Heart right ventricle (tissue), 16 donors: ENCODE results near the gene BCOR. TPM values are rescaled to one million over a fixed set of nuclear protein-coding genes. Genes with fewer than 3 reads are reported as not detected.

Experiments
- ATAC-seq, 8 donors: fragments of 200-7000 bp; cut with Tn5 transposase; one replicate each; pipeline ENCODE4 v1.9.1; 2020; ENCODE audit warnings: mild to moderate bottlenecking in 8 of 8, moderate library complexity in 8 of 8, moderate number of reproducible peaks in 1 of 8
- DNase-seq, 2 donors: peaks; one replicate each; pipeline ENCODE4 v3.0.0-alpha.2; 2020
- H3K27ac ChIP-seq, 10 donors: fragments of 200-600 bp; sonication (generic) in 2 of 10; one replicate each; pipeline versions ENCODE4 v1.5.0 to v1.8.0; 2020 to 2022; ENCODE audit warnings: mild to moderate bottlenecking in 3 of 10
- H3K27me3 ChIP-seq, 7 donors: fragments of 200-600 bp; one replicate each; pipeline ENCODE4 v1.8.0; 2021 to 2022; ENCODE audit warnings: mild to moderate bottlenecking in 2 of 7
- H3K36me3 ChIP-seq, 9 donors: fragments of 200-600 bp; sonication (generic) in 1 of 9; one replicate each; pipeline versions ENCODE4 v1.5.0 to v1.8.0; 2020 to 2022; ENCODE audit warnings: mild to moderate bottlenecking in 2 of 9
- H3K4me1 ChIP-seq, 9 donors: fragments of 200-600 bp; sonication (generic) in 1 of 9; one replicate each; pipeline versions ENCODE4 v1.5.0 to v1.8.0; 2020 to 2022; ENCODE audit warnings: mild to moderate bottlenecking in 4 of 9
- H3K4me3 ChIP-seq, 10 donors: fragments of 200-600 bp; sonication (generic) in 2 of 10; one replicate each; pipeline versions ENCODE4 v1.5.0 to v1.8.0; 2020 to 2022; ENCODE audit warnings: mild to moderate bottlenecking in 7 of 10, moderate library complexity in 2 of 10
- H3K9me3 ChIP-seq, 11 donors: fragments of 200-600 bp in 10 of 11; sonication (generic) in 2 of 11; one replicate each; pipeline versions ENCODE4 v1.5.0 to v1.8.0; 2013 to 2022; ENCODE audit warnings: mild to moderate bottlenecking in 2 of 11, control low read depth in 1 of 11, moderate library complexity in 1 of 11
- CTCF ChIP-seq, 9 donors: fragments of 200-600 bp; sonication (generic) in 2 of 9; IDR thresholded peaks; one replicate each; pipeline versions ENCODE4 v1.5.0 to v1.8.0; 2021 to 2022; ENCODE audit warnings: antibody characterized with exemption in 9 of 9, mild to moderate bottlenecking in 5 of 9, moderate library complexity in 1 of 9
- WGBS, 2 donors: extraction: QIAGEN DNeasy Blood & Tissue Kit; methylation state at CpG; one replicate each; pipeline ENCODE4 v1.1.7; 2013; ENCODE audit warnings: inconsistent platforms in 1 of 2; 5-methylcytosine and 5-hydroxymethylcytosine counted together
- intact Hi-C, 10 donors: fragments of 100-400 bp; cut with DNase I; formaldehyde crosslinking; loops; one replicate each; pipeline versions ENCODE4 v1.11.1 to v1.14.2; 2022
- polyA plus RNA-seq, 2 donors: library from polyadenylated mRNA; stranded (reverse); fragments of 200-250 nt; gene quantifications; one replicate each; pipeline ENCODE4 v1.2.3, GENCODE V29; 2013
- total RNA-seq, 10 donors: library from RNA; stranded (reverse); fragmentation: NEBNext Ultra II Directional in 3 of 10; extraction: Animal tissue kit (Norgen Biotek cat#: 25700) in 3 of 10; gene quantifications; one replicate each; pipeline versions ENCODE4 v1.2.1 to v1.2.4, GENCODE V29; 2021 to 2023
- donor health status: Arrhythmogenic right ventricular cardiomyopathy.
- donor health status: ischemic (EF 13 %, LVEDD 7.1; RV severe dilation, severe dysfunction).
- donor health status: healthy with polysubstance abuse.
- donor health status: DM: no; HTN: yes; CAD: no.
- donor health status: DM: no; HTN: no; CAD: no.
- donor health status: ischemic (EF 25% LVEDD 6.9; RV normal size, moderate dysfunction).
- donor health status: ischemic (EF 25% LVEDD 5.7; RV mildly dilated, moderate dysfunction).
- donor health status: healthy.
- donor health status: DM: yes; HTN: yes; CAD: no.
- donor health status: Ischemic cardiomyopathy.
- donor health status: ischemic (EF 35%, LVEDD 5.7; RV mildly dilated, moderate dysfunction).
- donor health status: nonischemic (EF 11% LVEDD 7.7; RV severe dilation, severe dysfunction).
- donor health status: DM: yes; HTN: yes; CAD: no.
- donor health status: PGD.
- donor health status: ischemic (EF 29% LVEDD 5.4; RV normal size, mild dysfunction).
- donor health status: nonischemic (EF 23%, LVEDD 6.1; RV moderate dilation, normal function).

The BCOR gene
- total and polyA plus RNA-seq, 12 donors: 9.1 to 27.2 (median 19.2) TPM

GRCh38 chrX:40086569-40087335, 11.0 kb downstream of the BCOR start:
- peaks cover 0 to 91% (median 57%) of the 10 kb centered on the region in 9 donors for H3K4me1 ChIP-seq
- H3K27ac ChIP-seq: no peak overlapping the region
- ATAC-seq (no peak), DNase-seq (no peak)
- peaks cover 0 to 100% (median 0%) of the 10 kb centered on the region in 7 donors for H3K27me3 ChIP-seq
- no peaks in the 10 kb centered on the region for H3K36me3 ChIP-seq
- TF ChIP-seq CTCF (IDR thresholded peaks at IDR 0.05): no peak
- no peaks in the 10 kb centered on the region for H3K9me3 ChIP-seq
- intact Hi-C loops: loop anchor here in 1 of 10 donors (2.0 kb wide), 1 partner anchor 40 kb away; no protein-coding TSS in a partner anchor
- H3K4me3 ChIP-seq: no peak overlapping the region
- WGBS, 2 donors: 73 to 77% methylated on average over 30 of the region's 30 CpGs

GRCh38 chrX:40085714-40086113, 12.0 kb downstream of the BCOR start:
- no peak for TF ChIP-seq CTCF (IDR thresholded peaks at IDR 0.05)
- intact Hi-C loops: loop anchor here in 1 of 10 donors (2.0 kb wide), 1 partner anchor 41 kb away; no protein-coding TSS in a partner anchor

GRCh38 chrX:40085102-40085551, 12.6 kb downstream of the BCOR start:
- peaks cover 0 to 92% (median 0%) of the 10 kb centered on the region in 7 donors for H3K27me3 ChIP-seq
- intact Hi-C loops: no loop called here
- H3K27ac ChIP-seq: no peak overlapping the region
- peaks cover 0 to 87% (median 45%) of the 10 kb centered on the region in 9 donors for H3K4me1 ChIP-seq
- peak in 1 of 2 donors; percentile 17 for DNase-seq
- no peak overlapping the region for H3K4me3 ChIP-seq
- TF ChIP-seq CTCF (IDR thresholded peaks at IDR 0.05): no peak
- no peaks in the 10 kb centered on the region for H3K9me3 ChIP-seq
- WGBS, 2 donors: 39 to 44% methylated on average over 18 of the region's 18 CpGs
- no peak for ATAC-seq
- H3K36me3 ChIP-seq: no peaks in the 10 kb centered on the region

More at GRCh38 chrX:40085714-40086113, 12.0 kb downstream of the BCOR start:
- H3K27me3 ChIP-seq: peaks cover 0 to 95% (median 0%) of the 10 kb centered on the region in 7 donors
- DNase-seq (no peak), ATAC-seq (peak in 1 of 8 donors; percentile 20)
- WGBS, 2 donors: 58 to 80% methylated on average over 6 of the region's 6 CpGs
- H3K36me3 ChIP-seq: no peaks in the 10 kb centered on the region
- no peaks in the 10 kb centered on the region for H3K9me3 ChIP-seq
- H3K4me3 ChIP-seq: no peak overlapping the region
- H3K4me1 ChIP-seq: peaks cover 0 to 90% (median 51%) of the 10 kb centered on the region in 9 donors
- H3K27ac ChIP-seq: no peak overlapping the region

GRCh38 chrX:40084471-40085101, 13.2 kb downstream of the BCOR start:
- H3K4me3 ChIP-seq: peak overlapping the region in 1 of 10 donors; percentile 56
- no peak for TF ChIP-seq CTCF (IDR thresholded peaks at IDR 0.05)
- intact Hi-C loops: no loop called here

More at GRCh38 chrX:40084471-40085101, 13.2 kb downstream of the BCOR start:
- Histone ChIP-seq H3K9me3 (no peaks in the 10 kb centered on the region), H3K36me3 (no peaks in the 10 kb centered on the region), H3K27me3 (peaks cover 0 to 92% (median 0%) of the 10 kb centered on the region in 7 donors), H3K4me1 (peaks cover 0 to 81% (median 40%) of the 10 kb centered on the region in 9 donors), H3K27ac (no peak overlapping the region)
- 41 to 47% methylated on average over 11 of the region's 11 CpGs for WGBS, 2 donors
- ATAC-seq (no peak), DNase-seq (no peak)
